ENCODE results near the gene CCKAR. TPM values are rescaled to one million over a fixed set of nuclear protein-coding genes. Genes with fewer than 3 reads are reported as not detected.

Gene CCKAR
- total and polyA plus RNA-seq, 10 of the 15 experiments (the other 5 are each of a cell fraction or from before 2014, with no cell fraction given): not detected

DNA sequence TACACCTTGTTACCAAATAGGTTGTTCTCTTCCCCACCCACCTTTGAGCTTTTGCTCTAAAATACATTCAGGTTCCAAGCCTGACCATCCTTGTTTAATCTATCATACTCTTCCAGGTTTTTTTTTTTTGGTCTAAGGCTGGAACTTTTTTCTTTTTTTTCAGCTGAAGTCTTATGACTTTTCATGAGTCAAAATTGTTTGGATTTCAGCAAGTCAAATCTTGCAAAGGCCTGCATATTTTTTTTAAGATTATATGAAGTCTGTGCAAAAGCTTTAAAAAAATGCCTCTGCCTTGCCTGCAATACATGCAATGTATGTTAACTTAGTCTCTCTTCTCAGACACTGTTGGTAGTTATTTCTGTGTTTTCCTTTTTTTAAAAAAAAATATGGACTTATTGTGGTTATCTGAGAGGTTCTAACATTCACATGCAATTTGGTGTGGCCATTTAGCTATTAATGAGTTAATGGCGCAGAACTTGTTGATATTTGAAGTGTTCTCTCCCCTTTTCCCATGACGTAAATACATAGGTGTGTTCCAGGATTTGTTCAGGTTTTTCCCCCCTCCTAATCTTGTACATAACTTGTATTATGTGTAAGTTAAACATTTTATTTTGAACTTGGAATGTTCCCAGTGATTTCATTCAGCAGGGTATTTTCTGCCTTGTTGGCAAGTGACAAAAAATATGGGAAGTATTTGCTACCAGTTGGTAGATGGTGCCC lies 58.7 kb downstream of the CCKAR start:
- in situ Hi-C loops (cut with MboI): no loop called here
- no TSS peak for BruUV-seq (replicated peaks)

More for the DNA sequence above, 58.7 kb downstream of the CCKAR start:
- Histone ChIP-seq H3K36me3 (ENCODE audit: control insufficient read depth in 2 of 2, insufficient read depth in 2 of 2, low read length in 1 of 2) (peaks cover 4 to 14% of the 10 kb centered on the region in 2 experiments), H3K4me1 (ENCODE audit: control insufficient read depth, insufficient read depth, low read length) (no peaks in the 10 kb centered on the region), H3K4me3 (no peak overlapping the region), H3K27ac (ENCODE audit: control insufficient read depth, insufficient read depth) (no peak overlapping the region), H3K27me3 (replicated peaks in 1 of 2; ENCODE audit: control insufficient read depth in 2 of 2, insufficient read depth in 2 of 2, low read length in 1 of 2) (no peaks in the 10 kb centered on the region), H3K79me2 (ENCODE audit: control insufficient read depth, insufficient read depth, low read length) (no peaks in the 10 kb centered on the region), H4K20me1 (ENCODE audit: control insufficient read depth, insufficient read depth) (no peaks in the 10 kb centered on the region), H3K9me3 (replicated peaks; ENCODE audit: control insufficient read depth, insufficient read depth, low read length) (no peaks in the 10 kb centered on the region), H3K4me2 (ENCODE audit: control insufficient read depth, insufficient read depth) (no peak overlapping the region), H2AFZ (ENCODE audit: control insufficient read depth, low read depth, low read length) (no peak overlapping the region), H3K9ac (ENCODE audit: control insufficient read depth, insufficient read depth, low read length) (no peak overlapping the region)
- WGBS (ENCODE audit: insufficient coverage, insufficient replicate concordance, low lambda C conversion rate, missing lambda C conversion rate): 100% methylated on average over 2 of the region's 2 CpGs
- no peak for ATAC-seq
- POLR2A ChIA-PET: interaction anchor here (0.7 kb wide), 1 partner anchor 257 kb away, joined by 4 read pairs; no protein-coding TSS in a partner anchor
- RAD21 ChIA-PET (ENCODE audit: unreplicated experiment): no interaction called here
- DNase-seq (ENCODE audit: low read depth, low spot score): no peak
- TF ChIP-seq SUZ12 (IDR thresholded peaks at IDR 0.05; ENCODE audit: unreplicated experiment) (no peak), ZNF622 (IDR thresholded peaks at IDR 0.05) (no peak), NR2F1 (conservative IDR thresholded peaks at IDR 0.05) (no peak), MTA3 (IDR thresholded peaks at IDR 0.05; ENCODE audit: borderline replicate concordance, low read length) (no peak), YBX1 (IDR thresholded peaks at IDR 0.05) (no peak), NR2C1 (IDR thresholded peaks at IDR 0.05) (no peak), KLF5 (IDR thresholded peaks at IDR 0.05; ENCODE audit: partially characterized antibody) (no peak), RUNX3 (IDR thresholded peaks at IDR 0.05; ENCODE audit: low read length) (no peak), NR2C2 (IDR thresholded peaks at IDR 0.05; ENCODE audit: borderline replicate concordance, control insufficient read depth, insufficient read length, low read depth) (no peak), TCF12 (IDR thresholded peaks at IDR 0.05; ENCODE audit: low read depth, low read length) (no peak), MYC (IDR thresholded peaks at IDR 0.05; ENCODE audit: insufficient read depth, insufficient read length, insufficient replicate concordance, low read length, severe bottlenecking) (no peak), MYB (IDR thresholded peaks at IDR 0.05; ENCODE audit: borderline replicate concordance, low read depth, low read length) (no peak), TAF1 (IDR thresholded peaks at IDR 0.05; ENCODE audit: borderline replicate concordance, low read depth, low read length) (no peak), SREBF1 (IDR thresholded peaks at IDR 0.05; ENCODE audit: low read length) (no peak), ZNF384 (IDR thresholded peaks at IDR 0.05; ENCODE audit: borderline replicate concordance, low read depth, low read length) (no peak), TCF7 (IDR thresholded peaks at IDR 0.05; ENCODE audit: borderline replicate concordance) (no peak)
- TF ChIP-seq, protein P1, sequence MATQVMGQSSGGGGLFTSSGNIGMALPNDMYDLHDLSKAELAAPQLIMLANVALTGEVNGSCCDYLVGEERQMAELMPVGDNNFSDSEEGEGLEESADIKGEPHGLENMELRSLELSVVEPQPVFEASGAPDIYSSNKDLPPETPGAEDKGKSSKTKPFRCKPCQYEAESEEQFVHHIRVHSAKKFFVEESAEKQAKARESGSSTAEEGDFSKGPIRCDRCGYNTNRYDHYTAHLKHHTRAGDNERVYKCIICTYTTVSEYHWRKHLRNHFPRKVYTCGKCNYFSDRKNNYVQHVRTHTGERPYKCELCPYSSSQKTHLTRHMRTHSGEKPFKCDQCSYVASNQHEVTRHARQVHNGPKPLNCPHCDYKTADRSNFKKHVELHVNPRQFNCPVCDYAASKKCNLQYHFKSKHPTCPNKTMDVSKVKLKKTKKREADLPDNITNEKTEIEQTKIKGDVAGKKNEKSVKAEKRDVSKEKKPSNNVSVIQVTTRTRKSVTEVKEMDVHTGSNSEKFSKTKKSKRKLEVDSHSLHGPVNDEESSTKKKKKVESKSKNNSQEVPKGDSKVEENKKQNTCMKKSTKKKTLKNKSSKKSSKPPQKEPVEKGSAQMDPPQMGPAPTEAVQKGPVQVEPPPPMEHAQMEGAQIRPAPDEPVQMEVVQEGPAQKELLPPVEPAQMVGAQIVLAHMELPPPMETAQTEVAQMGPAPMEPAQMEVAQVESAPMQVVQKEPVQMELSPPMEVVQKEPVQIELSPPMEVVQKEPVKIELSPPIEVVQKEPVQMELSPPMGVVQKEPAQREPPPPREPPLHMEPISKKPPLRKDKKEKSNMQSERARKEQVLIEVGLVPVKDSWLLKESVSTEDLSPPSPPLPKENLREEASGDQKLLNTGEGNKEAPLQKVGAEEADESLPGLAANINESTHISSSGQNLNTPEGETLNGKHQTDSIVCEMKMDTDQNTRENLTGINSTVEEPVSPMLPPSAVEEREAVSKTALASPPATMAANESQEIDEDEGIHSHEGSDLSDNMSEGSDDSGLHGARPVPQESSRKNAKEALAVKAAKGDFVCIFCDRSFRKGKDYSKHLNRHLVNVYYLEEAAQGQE (IDR thresholded peaks at IDR 0.05; ENCODE audit: low read depth, low read length): no peak
- intact Hi-C loops (cut with micrococcal nuclease; ENCODE audit: unreplicated experiment): no loop called here
- CTCF ChIA-PET: interaction anchor here (0.7 kb wide), 2 partner anchors 98 to 575 kb away, joined by 3 read pairs; no protein-coding TSS in a partner anchor
- no peak for FAIRE-seq
- SMC1A ChIA-PET (ENCODE audit: uncharacterized antibody, unreplicated experiment): interaction anchor here (0.6 to 1.3 kb wide), 8 partner anchors 10 to 826 kb away, joined by 3 to 4 read pairs (median 3); no protein-coding TSS in a partner anchor

All from GM12878 (cell line).